ENCODE measurements around the gene PTPN11.

GRCh38 chr12:112447106-112447505 is 28.4 kb downstream of the PTPN11 start:
- no peak for TF ChIP-seq CTCF (IDR thresholded peaks at IDR 0.05)
- TF ChIP-seq POLR2AphosphoS5 (IDR thresholded peaks at IDR 0.05): no peak
- TF ChIP-seq EP300 (IDR thresholded peaks at IDR 0.05): no peak
- TF ChIP-seq POLR2A (IDR thresholded peaks at IDR 0.05): no peak

Measured in stomach (tissue), 4 donors.